B cell (primary cell): ENCODE measurements around the gene CDC25C. TPM values are rescaled to one million over a fixed set of nuclear protein-coding genes. Genes with fewer than 3 reads are reported as not detected.

Experiments
- ATAC-seq: fragments of 200-7000 bp; cut with Tn5 transposase; one replicate; pipeline ENCODE4 v1.10.0; 2021; ENCODE audit warnings: low read depth, mild to moderate bottlenecking, moderate number of reproducible peaks, moderate library complexity
- CTCF ChIA-PET: fragments of 350-600 bp; sonication (Branson Sonifier 250); formaldehyde crosslinking; loops from one replicate; lab custom pipeline; 2021; ENCODE audit warnings: antibody characterized with exemption, inconsistent platforms; lab: Charles Lee
- POLR2A ChIA-PET: fragments of 350-600 bp; sonication (Branson Sonifier 250); formaldehyde crosslinking; loops from one replicate; lab custom pipeline; 2021; ENCODE audit warnings: antibody characterized with exemption; lab: Charles Lee
- DNase-seq: peaks from one replicate; pipeline ENCODE4 v3.0.0; 2013
- H2AFZ ChIP-seq: 2 replicates; pipeline ENCODE4 v1.6.1; 2012; ENCODE audit warnings: mild to moderate bottlenecking, low read depth, low read length; ENCODE audit not compliant: insufficient read depth, poor library complexity, severe bottlenecking
- H3K27ac ChIP-seq, 2 donors: 1 replicate in 1 of 2; 2 replicates in 1 of 2; pipeline ENCODE4 v1.5.1; 2012 to 2013; ENCODE audit warnings: low read length in 2 of 2, mild to moderate bottlenecking in 2 of 2, moderate library complexity in 1 of 2
- H3K27me3 ChIP-seq, 4 experiments: fragments of 200-600 bp in 1 of 4; sonication (generic) in 1 of 4; replicated peaks in 1 of 4; 1 replicate in 2 of 4; 2 replicates in 2 of 4; pipeline versions ENCODE4 v1.6.1 to v1.7.0; 2013 to 2016; ENCODE audit warnings: low read length in 3 of 4, mild to moderate bottlenecking in 2 of 4, mixed read lengths in 1 of 4, moderate library complexity in 1 of 4; ENCODE audit not compliant: insufficient read depth in 4 of 4, control insufficient read depth in 3 of 4; ENCODE audit errors: control extremely low read depth in 1 of 4
- H3K36me3 ChIP-seq, 2 experiments: replicated peaks in 1 of 2; 1 replicate in 1 of 2; 2 replicates in 1 of 2; pipeline versions ENCODE4 v1.6.1 to v1.7.1; 2013; ENCODE audit warnings: low read length in 1 of 2; ENCODE audit not compliant: insufficient read depth in 2 of 2, control insufficient read depth in 1 of 2; ENCODE audit errors: control extremely low read depth in 1 of 2, extremely low read depth in 1 of 2
- H3K4me1 ChIP-seq, 2 donors: fragments of 200-600 bp in 1 of 2; sonication (generic) in 1 of 2; 1 replicate in 1 of 2; 2 replicates in 1 of 2; pipeline versions ENCODE4 v1.5.1 to v1.6.1; 2013 to 2017; ENCODE audit warnings: low read length in 2 of 2; ENCODE audit not compliant: control insufficient read depth in 2 of 2, insufficient read depth in 2 of 2
- H3K4me2 ChIP-seq: replicated peaks from 2 replicates; pipeline ENCODE3; 2012; ENCODE audit warnings: mild to moderate bottlenecking, low read depth, low read length; ENCODE audit not compliant: poor library complexity, severe bottlenecking
- H3K4me3 ChIP-seq, 5 experiments: fragments of 200-600 bp in 1 of 5; sonication (generic) in 1 of 5; 1 replicate in 3 of 5; 2 replicates in 2 of 5; pipeline versions ENCODE4 v1.5.1 to v1.7.0; 2011 to 2016; ENCODE audit warnings: low read length in 4 of 5, mild to moderate bottlenecking in 4 of 5, low read depth in 2 of 5, control low read depth in 1 of 5, moderate library complexity in 1 of 5; ENCODE audit not compliant: insufficient read depth in 1 of 5; ENCODE audit errors: control extremely low read depth in 1 of 5, extremely low read depth in 1 of 5
- H3K79me2 ChIP-seq: fragments of 200-600 bp; sonication (generic); one replicate; pipeline ENCODE4 v1.6.0; 2016; ENCODE audit warnings: low read length; ENCODE audit not compliant: control insufficient read depth, insufficient read depth
- H3K9ac ChIP-seq: fragments of 200-600 bp; sonication (generic); 2 replicates; pipeline ENCODE4 v1.6.1; 2017; ENCODE audit warnings: mild to moderate bottlenecking, low read length, moderate library complexity
- H3K9me3 ChIP-seq, 3 donors: one replicate each; pipeline versions ENCODE4 v1.6.1 to v1.7.1; 2013; ENCODE audit warnings: low read length in 2 of 3; ENCODE audit not compliant: control insufficient read depth in 2 of 3, insufficient read depth in 1 of 3; ENCODE audit errors: control extremely low read depth in 1 of 3
- H4K20me1 ChIP-seq: 2 replicates; pipeline ENCODE4 v1.6.0; 2012; ENCODE audit warnings: mild to moderate bottlenecking, low read length; ENCODE audit not compliant: insufficient read depth, control insufficient read depth, poor library complexity, severe bottlenecking
- H3K27ac Mint-ChIP-seq: one replicate; pipeline ENCODE4 v1.8.0; 2021; ENCODE audit warnings: mixed read lengths
- H3K27me3 Mint-ChIP-seq: one replicate; pipeline ENCODE4 v1.8.0; 2021; ENCODE audit warnings: mixed read lengths
- H3K4me1 Mint-ChIP-seq: one replicate; pipeline ENCODE4 v1.8.0; 2021; ENCODE audit warnings: mixed read lengths
- H3K4me3 Mint-ChIP-seq: one replicate; pipeline ENCODE4 v1.8.0; 2021; ENCODE audit warnings: mixed read lengths
- H3K9me3 Mint-ChIP-seq: one replicate; pipeline ENCODE4 v1.8.0; 2022; ENCODE audit warnings: mixed read lengths; ENCODE audit not compliant: insufficient read depth
- CTCF ChIP-seq: fragments of 200-600 bp; IDR thresholded peaks from one replicate; pipeline ENCODE4 v1.8.0; 2022; ENCODE audit warnings: antibody characterized with exemption, mild to moderate bottlenecking
- EZH2 ChIP-seq: IDR thresholded peaks from 2 replicates; pipeline ENCODE4 v1.6.1; 2012; ENCODE audit warnings: borderline replicate concordance, low read depth, mild to moderate bottlenecking, moderate library complexity, low read length; ENCODE audit not compliant: insufficient read depth, poor library complexity, severe bottlenecking
- WGBS: methylation state at CpG from one replicate; pipeline ENCODE4 v1.1.5; 2013; ENCODE audit warnings: missing lambda C conversion rate; ENCODE audit not compliant: insufficient coverage; 5-methylcytosine and 5-hydroxymethylcytosine counted together
- intact Hi-C: fragments of 100-400 bp; cut with micrococcal nuclease; formaldehyde crosslinking; loops from one replicate; pipeline ENCODE4 v1.10.0; 2022
- polyA plus RNA-seq: library from polyadenylated mRNA; depleted of rRNA; stranded (reverse); fragments of >200 nt; gene quantifications from 2 replicates; pipeline ENCODE4 v1.2.3, GENCODE V29; 2012
- total RNA-seq, 2 donors: library from RNA; stranded (reverse); fragments of 120-200 nt in 1 of 2; gene quantifications; 1 replicate in 1 of 2; 2 replicates in 1 of 2; pipeline versions ENCODE4 v1.2.3 to v1.2.4, GENCODE V29; 2013 to 2022

Gene CDC25C
- total and polyA plus RNA-seq, 2 donors (not counting 1 experiment from before 2014, with no cell fraction given): 0.03 TPM; not detected in 1

DNA sequence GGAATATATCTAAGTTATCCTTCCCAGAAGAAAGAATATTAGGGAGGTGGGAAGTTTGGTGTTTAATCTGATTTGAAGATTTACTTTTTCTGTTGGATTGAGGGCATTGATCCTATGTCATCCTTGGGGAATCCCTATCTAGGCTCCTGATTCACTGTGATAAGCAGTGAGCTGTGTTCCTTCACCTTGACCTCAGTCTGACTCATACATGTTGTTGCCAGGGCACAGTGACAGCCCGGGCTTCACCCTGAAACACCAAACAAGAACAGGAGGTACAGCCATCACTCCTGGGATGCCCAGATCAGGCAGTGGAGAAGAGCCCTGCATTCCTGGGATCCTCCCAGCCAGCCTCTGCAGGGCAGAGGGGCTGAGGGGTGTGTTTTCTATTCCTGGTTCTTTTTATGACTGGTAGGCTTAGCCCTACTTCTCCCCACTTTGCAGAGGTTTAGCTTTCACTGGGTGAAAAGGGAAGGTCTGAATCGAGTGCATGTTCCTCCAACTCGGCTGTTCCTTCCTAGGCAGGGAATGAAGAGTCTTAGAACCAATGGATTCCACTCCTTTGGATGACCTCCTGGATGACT, 3.4 kb upstream of the CDC25C start:
- DNase-seq (no peak), ATAC-seq (no peak)
- Mint-ChIP-seq H3K4me3 (no peak overlapping the region), H3K9me3 (no peaks in the 10 kb centered on the region), H3K27ac (no peak overlapping the region), H3K27me3 (no peaks in the 10 kb centered on the region), H3K4me1 (peaks cover 32% of the 10 kb centered on the region)
- no peak overlapping the region for H3K9ac ChIP-seq
- TF ChIP-seq CTCF: no peak
- no peak for TF ChIP-seq EZH2
- no peaks in the 10 kb centered on the region for H3K36me3 ChIP-seq
- peaks cover 13% of the 10 kb centered on the region for H4K20me1 ChIP-seq
- H2AFZ ChIP-seq: no peak overlapping the region
- intact Hi-C loops: loop anchor here (5.0 to 10.0 kb wide), 3 partner anchors 242 to 1840 kb away; partner anchors contain the start of genes CYSTM1, HNRNPA0 and HSPA9
- CTCF ChIA-PET: interaction anchor here (0.6 to 13.4 kb wide), 2 partner anchors 17 to 105 kb away, joined by 3 to 278 read pairs; partner anchors contain the start of gene KDM3B
- no peak overlapping the region for H3K4me2 ChIP-seq
- POLR2A ChIA-PET: no interaction called here
- 86% methylated on average over 3 of the region's 3 CpGs for WGBS
- no peak overlapping the region for H3K27ac ChIP-seq
- no peak overlapping the region for H3K4me3 ChIP-seq
- H3K27me3 ChIP-seq: no peaks in the 10 kb centered on the region
- H3K9me3 ChIP-seq: no peaks in the 10 kb centered on the region
- H3K4me1 ChIP-seq: peaks cover 25 to 37% of the 10 kb centered on the region in 2 donors
- H3K79me2 ChIP-seq: peaks cover 17% of the 10 kb centered on the region

GRCh38 chr5:138330813-138331448, 673 bp downstream of the CDC25C start:
- no peak for TF ChIP-seq CTCF
- TF ChIP-seq EZH2: no peak
- Histone ChIP-seq H3K9ac (peak overlapping the region; percentile 60), H2AFZ (peak overlapping the region; percentile 73), H3K27me3 (no peaks in the 10 kb centered on the region), H3K79me2 (no peaks in the 10 kb centered on the region), H4K20me1 (no peaks in the 10 kb centered on the region), H3K9me3 (no peaks in the 10 kb centered on the region), H3K4me2 (peak overlapping the region; percentile 79), H3K27ac (no peak overlapping the region), H3K36me3 (no peaks in the 10 kb centered on the region), H3K4me1 (peaks cover 5 to 15% of the 10 kb centered on the region in 2 donors), H3K4me3 (peak overlapping the region; percentile 58 to 75 (median 70))
- Mint-ChIP-seq H3K27me3 (no peaks in the 10 kb centered on the region), H3K27ac (no peak overlapping the region), H3K4me3 (peak overlapping the region; percentile 87), H3K9me3 (no peaks in the 10 kb centered on the region), H3K4me1 (peaks cover 14% of the 10 kb centered on the region)
- ChIA-PET POLR2A (interaction anchor here (0.9 to 1.0 kb wide), 2 partner anchors 21 to 153 kb away, joined by 3 to 6 read pairs; partner anchors contain the start of gene KDM3B), CTCF (interaction anchor here (13.4 kb wide), 1 partner anchor 21 kb away, joined by 278 read pairs; the partner anchor contains the start of gene KDM3B)
- ATAC-seq (no peak), DNase-seq (no peak)
- intact Hi-C loops: loop anchor here (1.0 to 10.0 kb wide), 7 partner anchors 22 to 1844 kb away; partner anchors contain the start of genes BRD8, CDC23, CYSTM1 and ETF1
- 2% methylated on average over 5 of the region's 12 CpGs for WGBS
